Panc1 (cell line): ENCODE data around the gene ATIC.

Source experiments
- POLR2AphosphoS5 ChIP-seq: IDR thresholded peaks from 2 replicates; pipeline ENCODE4 v1.6.1; 2012; ENCODE audit warnings: mild to moderate bottlenecking, low read depth, low read length, moderate library complexity
- TF ChIP-seq, protein P1 (sequence below): fragments of 450-650 bp; IDR thresholded peaks from 2 replicates; pipeline ENCODE4 v1.5.1; 2017; ENCODE audit warnings: mild to moderate bottlenecking

DNA sequence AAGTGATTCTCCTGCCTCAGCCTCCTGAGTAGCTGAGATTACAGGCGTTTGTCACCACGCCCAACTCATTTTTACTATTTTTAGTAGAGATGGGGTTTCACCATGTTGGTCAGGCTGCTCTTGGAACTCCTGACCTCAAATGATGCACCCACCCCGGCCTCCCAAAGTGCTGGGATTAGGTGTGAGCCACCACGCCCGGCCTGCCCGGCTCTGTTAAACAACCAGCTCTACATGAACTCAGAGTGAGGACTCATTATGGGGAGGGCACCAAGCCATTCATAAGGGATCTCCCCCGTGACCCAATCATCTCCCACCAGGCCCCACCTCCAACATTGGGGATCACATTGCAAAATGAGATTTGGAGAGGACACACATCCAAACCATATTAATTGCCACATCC is 8.8 kb downstream of the ATIC start:
- TF ChIP-seq, protein P1, sequence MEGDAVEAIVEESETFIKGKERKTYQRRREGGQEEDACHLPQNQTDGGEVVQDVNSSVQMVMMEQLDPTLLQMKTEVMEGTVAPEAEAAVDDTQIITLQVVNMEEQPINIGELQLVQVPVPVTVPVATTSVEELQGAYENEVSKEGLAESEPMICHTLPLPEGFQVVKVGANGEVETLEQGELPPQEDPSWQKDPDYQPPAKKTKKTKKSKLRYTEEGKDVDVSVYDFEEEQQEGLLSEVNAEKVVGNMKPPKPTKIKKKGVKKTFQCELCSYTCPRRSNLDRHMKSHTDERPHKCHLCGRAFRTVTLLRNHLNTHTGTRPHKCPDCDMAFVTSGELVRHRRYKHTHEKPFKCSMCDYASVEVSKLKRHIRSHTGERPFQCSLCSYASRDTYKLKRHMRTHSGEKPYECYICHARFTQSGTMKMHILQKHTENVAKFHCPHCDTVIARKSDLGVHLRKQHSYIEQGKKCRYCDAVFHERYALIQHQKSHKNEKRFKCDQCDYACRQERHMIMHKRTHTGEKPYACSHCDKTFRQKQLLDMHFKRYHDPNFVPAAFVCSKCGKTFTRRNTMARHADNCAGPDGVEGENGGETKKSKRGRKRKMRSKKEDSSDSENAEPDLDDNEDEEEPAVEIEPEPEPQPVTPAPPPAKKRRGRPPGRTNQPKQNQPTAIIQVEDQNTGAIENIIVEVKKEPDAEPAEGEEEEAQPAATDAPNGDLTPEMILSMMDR, result no peak
- TF ChIP-seq POLR2AphosphoS5, result no peak
